Vagina (tissue), 2 donors: ENCODE results near the gene CBX5. TPM values are rescaled to one million over a fixed set of nuclear protein-coding genes. Genes with fewer than 3 reads are reported as not detected.
A peak's percentile ranks its signal among the peaks of the same experiment; 100 is the strongest.

Source experiments
- DNase-seq, 2 donors: peaks; one replicate each; pipeline ENCODE4 v3.0.0-alpha.2; 2017; ENCODE audit errors: extremely low spot score in 2 of 2
- H3K27ac ChIP-seq: fragments of 200-600 bp; sonication (generic); one replicate; pipeline ENCODE4 v1.5.1; 2019
- H3K27me3 ChIP-seq: fragments of 200-600 bp; sonication (generic); one replicate; pipeline ENCODE4 v1.5.1; 2019
- H3K36me3 ChIP-seq, 2 donors: fragments of 200-600 bp; sonication (generic); one replicate each; pipeline ENCODE4 v1.5.1; 2017 to 2019
- H3K4me1 ChIP-seq: fragments of 200-600 bp; sonication (generic); one replicate; pipeline ENCODE4 v1.5.1; 2019
- H3K4me3 ChIP-seq, 2 donors: fragments of 200-600 bp; sonication (generic); 1 replicate in 1 of 2; 2 replicates in 1 of 2; pipeline ENCODE4 v1.5.1; 2016 to 2019
- H3K9me3 ChIP-seq: fragments of 200-600 bp; sonication (generic); one replicate; pipeline ENCODE4 v1.5.1; 2019
- CTCF ChIP-seq, 3 experiments: fragments of 450-650 bp in 2 of 3; fragments of 200-600 bp in 1 of 3; sonication (generic) in 1 of 3; IDR thresholded peaks; one replicate each; pipeline ENCODE4 v1.5.1; 2017 to 2019; ENCODE audit warnings: antibody characterized with exemption in 3 of 3, mild to moderate bottlenecking in 2 of 3, moderate library complexity in 2 of 3
- POLR2A ChIP-seq, 2 donors: fragments of 450-650 bp; IDR thresholded peaks; one replicate each; pipeline ENCODE4 v1.6.1; 2017; ENCODE audit warnings: antibody characterized with exemption in 2 of 2, mild to moderate bottlenecking in 2 of 2, moderate library complexity in 2 of 2
- POLR2AphosphoS5 ChIP-seq, 2 donors: sonication (generic); formaldehyde crosslinking; IDR thresholded peaks; one replicate each; pipeline ENCODE4 v1.9.0; 2017; ENCODE audit warnings: antibody characterized with exemption in 2 of 2, mild to moderate bottlenecking in 2 of 2, low read depth in 1 of 2; ENCODE audit not compliant: insufficient read depth in 1 of 2
- intact Hi-C: fragments of 100-400 bp; cut with DNase I; formaldehyde crosslinking; loops from one replicate; pipeline ENCODE4 v1.15.1; 2023
- total RNA-seq: library from RNA; depleted of rRNA; stranded (reverse); fragments of >200 nt; gene quantifications from one replicate; pipeline ENCODE4 v1.2.3, GENCODE V29; 2016

The CBX5 gene
- total RNA-seq, 1 donor from 2014 or later = 21.6 TPM

- DNase-seq = no peak
- no peaks in the 10 kb centered on the region for H3K36me3 ChIP-seq
- no peaks in the 10 kb centered on the region for H3K27me3 ChIP-seq
- no peaks in the 10 kb centered on the region for H3K4me1 ChIP-seq
- no peaks in the 10 kb centered on the region for H3K9me3 ChIP-seq
- no peak overlapping the region for H3K4me3 ChIP-seq
- peak in 2 of 3 experiments; percentile 34 to 57 for TF ChIP-seq CTCF (IDR thresholded peaks at IDR 0.05)
- no peak for TF ChIP-seq POLR2A (IDR thresholded peaks at IDR 0.05)
- no peak overlapping the region for H3K27ac ChIP-seq
- intact Hi-C loops = no loop called here
Observed at GRCh38 chr12:54294152-54294952, 14.4 kb upstream of the CBX5 start.

GRCh38 chr12:54292931-54293241, 13.0 kb upstream of the CBX5 start:
- Histone ChIP-seq H3K27me3 (no peaks in the 10 kb centered on the region), H3K27ac (no peak overlapping the region), H3K4me1 (no peaks in the 10 kb centered on the region), H3K9me3 (no peaks in the 10 kb centered on the region), H3K36me3 (peaks cover 0 to 12% of the 10 kb centered on the region in 2 donors), H3K4me3 (no peak overlapping the region)
- TF ChIP-seq POLR2A (IDR thresholded peaks at IDR 0.05) = no peak
- no peak for DNase-seq
- intact Hi-C loops = no loop called here

GRCh38 chr12:54292083-54292930, 12.4 kb upstream of the CBX5 start:
- Histone ChIP-seq H3K27ac (no peak overlapping the region), H3K27me3 (no peaks in the 10 kb centered on the region), H3K9me3 (no peaks in the 10 kb centered on the region), H3K36me3 (peaks cover 0 to 17% of the 10 kb centered on the region in 2 donors), H3K4me3 (no peak overlapping the region), H3K4me1 (no peaks in the 10 kb centered on the region)
- no peak for TF ChIP-seq CTCF (IDR thresholded peaks at IDR 0.05)
- no peak for TF ChIP-seq POLR2A (IDR thresholded peaks at IDR 0.05)
- TF ChIP-seq POLR2AphosphoS5 (IDR thresholded peaks at IDR 0.05; ENCODE audit: insufficient read depth in 1 of 2, low read depth in 1 of 2) = no peak
- intact Hi-C loops = no loop called here
- no peak for DNase-seq

GRCh38 chr12:54287261-54288157, 7.6 kb upstream of the CBX5 start:
- Histone ChIP-seq H3K27ac (no peak overlapping the region), H3K4me3 (no peak overlapping the region), H3K36me3 (peaks cover 0 to 63% of the 10 kb centered on the region in 2 donors), H3K9me3 (no peaks in the 10 kb centered on the region), H3K4me1 (peaks cover 40% of the 10 kb centered on the region), H3K27me3 (no peaks in the 10 kb centered on the region)
- no peak for DNase-seq
- intact Hi-C loops = no loop called here
- TF ChIP-seq POLR2A (IDR thresholded peaks at IDR 0.05) (no peak), POLR2AphosphoS5 (IDR thresholded peaks at IDR 0.05; ENCODE audit: insufficient read depth in 1 of 2, low read depth in 1 of 2) (no peak), CTCF (IDR thresholded peaks at IDR 0.05) (no peak)
